ENCODE data around the gene RPA3.

DNA sequence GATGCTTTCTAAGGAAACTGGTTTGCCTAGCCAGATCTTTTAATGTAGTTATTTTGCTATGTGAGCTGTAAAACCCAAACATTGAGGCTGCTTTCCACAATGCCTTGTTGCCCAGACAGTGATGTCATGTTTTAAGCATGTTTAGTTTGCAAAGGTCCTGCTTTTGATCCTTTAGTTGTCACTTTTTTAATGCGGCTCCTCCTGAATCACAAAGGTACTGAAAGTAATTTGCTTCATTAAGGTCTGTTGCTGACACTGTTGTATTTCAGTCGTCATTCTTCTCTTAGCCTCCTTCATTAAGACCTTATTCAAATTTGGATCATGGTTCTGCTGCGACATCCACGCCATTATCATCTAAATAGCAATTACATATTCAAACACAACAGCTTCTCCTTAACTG, 10.6 kb downstream of the RPA3 start:
- no peak for TF ChIP-seq POLR2AphosphoS5 (IDR thresholded peaks at IDR 0.05; ENCODE audit: control insufficient read depth, insufficient read depth, low read depth, low read length)
- no peak for TF ChIP-seq ZNF274 (IDR thresholded peaks at IDR 0.05; ENCODE audit: borderline replicate concordance, low read depth, low read length)
- no peak for TF ChIP-seq CBFB (CRISPR knock-in tag; IDR thresholded peaks at IDR 0.05)
- no peak for TF ChIP-seq KLF6 (CRISPR knock-in tag; IDR thresholded peaks at IDR 0.05; ENCODE audit: borderline replicate concordance)
- TF ChIP-seq CREB1 (IDR thresholded peaks at IDR 0.05): no peak
- TF ChIP-seq CREB1 (CRISPR knock-in tag; IDR thresholded peaks at IDR 0.05): no peak
- TF ChIP-seq, protein P1, sequence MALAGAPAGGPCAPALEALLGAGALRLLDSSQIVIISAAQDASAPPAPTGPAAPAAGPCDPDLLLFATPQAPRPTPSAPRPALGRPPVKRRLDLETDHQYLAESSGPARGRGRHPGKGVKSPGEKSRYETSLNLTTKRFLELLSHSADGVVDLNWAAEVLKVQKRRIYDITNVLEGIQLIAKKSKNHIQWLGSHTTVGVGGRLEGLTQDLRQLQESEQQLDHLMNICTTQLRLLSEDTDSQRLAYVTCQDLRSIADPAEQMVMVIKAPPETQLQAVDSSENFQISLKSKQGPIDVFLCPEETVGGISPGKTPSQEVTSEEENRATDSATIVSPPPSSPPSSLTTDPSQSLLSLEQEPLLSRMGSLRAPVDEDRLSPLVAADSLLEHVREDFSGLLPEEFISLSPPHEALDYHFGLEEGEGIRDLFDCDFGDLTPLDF (CRISPR knock-in tag; IDR thresholded peaks at IDR 0.05): no peak
- TF ChIP-seq, protein P2, sequence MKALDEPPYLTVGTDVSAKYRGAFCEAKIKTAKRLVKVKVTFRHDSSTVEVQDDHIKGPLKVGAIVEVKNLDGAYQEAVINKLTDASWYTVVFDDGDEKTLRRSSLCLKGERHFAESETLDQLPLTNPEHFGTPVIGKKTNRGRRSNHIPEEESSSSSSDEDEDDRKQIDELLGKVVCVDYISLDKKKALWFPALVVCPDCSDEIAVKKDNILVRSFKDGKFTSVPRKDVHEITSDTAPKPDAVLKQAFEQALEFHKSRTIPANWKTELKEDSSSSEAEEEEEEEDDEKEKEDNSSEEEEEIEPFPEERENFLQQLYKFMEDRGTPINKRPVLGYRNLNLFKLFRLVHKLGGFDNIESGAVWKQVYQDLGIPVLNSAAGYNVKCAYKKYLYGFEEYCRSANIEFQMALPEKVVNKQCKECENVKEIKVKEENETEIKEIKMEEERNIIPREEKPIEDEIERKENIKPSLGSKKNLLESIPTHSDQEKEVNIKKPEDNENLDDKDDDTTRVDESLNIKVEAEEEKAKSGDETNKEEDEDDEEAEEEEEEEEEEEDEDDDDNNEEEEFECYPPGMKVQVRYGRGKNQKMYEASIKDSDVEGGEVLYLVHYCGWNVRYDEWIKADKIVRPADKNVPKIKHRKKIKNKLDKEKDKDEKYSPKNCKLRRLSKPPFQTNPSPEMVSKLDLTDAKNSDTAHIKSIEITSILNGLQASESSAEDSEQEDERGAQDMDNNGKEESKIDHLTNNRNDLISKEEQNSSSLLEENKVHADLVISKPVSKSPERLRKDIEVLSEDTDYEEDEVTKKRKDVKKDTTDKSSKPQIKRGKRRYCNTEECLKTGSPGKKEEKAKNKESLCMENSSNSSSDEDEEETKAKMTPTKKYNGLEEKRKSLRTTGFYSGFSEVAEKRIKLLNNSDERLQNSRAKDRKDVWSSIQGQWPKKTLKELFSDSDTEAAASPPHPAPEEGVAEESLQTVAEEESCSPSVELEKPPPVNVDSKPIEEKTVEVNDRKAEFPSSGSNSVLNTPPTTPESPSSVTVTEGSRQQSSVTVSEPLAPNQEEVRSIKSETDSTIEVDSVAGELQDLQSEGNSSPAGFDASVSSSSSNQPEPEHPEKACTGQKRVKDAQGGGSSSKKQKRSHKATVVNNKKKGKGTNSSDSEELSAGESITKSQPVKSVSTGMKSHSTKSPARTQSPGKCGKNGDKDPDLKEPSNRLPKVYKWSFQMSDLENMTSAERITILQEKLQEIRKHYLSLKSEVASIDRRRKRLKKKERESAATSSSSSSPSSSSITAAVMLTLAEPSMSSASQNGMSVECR (CRISPR knock-in tag; IDR thresholded peaks at IDR 0.05): no peak
